Stomach (tissue), 4 donors: ENCODE results near the gene ABRAXAS1.

Experiments used
- POLR2A ChIP-seq, 4 donors: fragments of 450-650 bp; IDR thresholded peaks; one replicate each; pipeline ENCODE4 v1.6.1; 2016; ENCODE audit warnings: antibody characterized with exemption in 4 of 4, control low read depth in 2 of 4, mild to moderate bottlenecking in 1 of 4, moderate library complexity in 1 of 4
- POLR2AphosphoS5 ChIP-seq, 3 donors: sonication (generic); formaldehyde crosslinking; IDR thresholded peaks; one replicate each; pipeline ENCODE4 v1.6.1; 2016; ENCODE audit warnings: antibody characterized with exemption in 3 of 3

- TF ChIP-seq POLR2A (IDR thresholded peaks at IDR 0.05) = no peak
- no peak for TF ChIP-seq POLR2AphosphoS5 (IDR thresholded peaks at IDR 0.05)
These were observed 13.3 kb upstream of the ABRAXAS1 start for GRCh38 chr4:83498187-83498586.
